Stimulated activated CD8-positive, alpha-beta memory T cell treated with anti-CD3 and anti-CD28 coated beads, Interleukin-12 subunit alpha, Interleukin-12 subunit beta, amount 100 ng/mL, for 1 hour (primary cell): ENCODE results near the gene SLAMF9.
A peak's percentile ranks its signal among the peaks of the same experiment; 100 is the strongest.

Source experiments
- DNase-seq: peaks from one replicate; pipeline ENCODE4 v3.0.0-alpha.2; 2020; ENCODE audit warnings: low read depth

SLAMF9 gene

DNA sequence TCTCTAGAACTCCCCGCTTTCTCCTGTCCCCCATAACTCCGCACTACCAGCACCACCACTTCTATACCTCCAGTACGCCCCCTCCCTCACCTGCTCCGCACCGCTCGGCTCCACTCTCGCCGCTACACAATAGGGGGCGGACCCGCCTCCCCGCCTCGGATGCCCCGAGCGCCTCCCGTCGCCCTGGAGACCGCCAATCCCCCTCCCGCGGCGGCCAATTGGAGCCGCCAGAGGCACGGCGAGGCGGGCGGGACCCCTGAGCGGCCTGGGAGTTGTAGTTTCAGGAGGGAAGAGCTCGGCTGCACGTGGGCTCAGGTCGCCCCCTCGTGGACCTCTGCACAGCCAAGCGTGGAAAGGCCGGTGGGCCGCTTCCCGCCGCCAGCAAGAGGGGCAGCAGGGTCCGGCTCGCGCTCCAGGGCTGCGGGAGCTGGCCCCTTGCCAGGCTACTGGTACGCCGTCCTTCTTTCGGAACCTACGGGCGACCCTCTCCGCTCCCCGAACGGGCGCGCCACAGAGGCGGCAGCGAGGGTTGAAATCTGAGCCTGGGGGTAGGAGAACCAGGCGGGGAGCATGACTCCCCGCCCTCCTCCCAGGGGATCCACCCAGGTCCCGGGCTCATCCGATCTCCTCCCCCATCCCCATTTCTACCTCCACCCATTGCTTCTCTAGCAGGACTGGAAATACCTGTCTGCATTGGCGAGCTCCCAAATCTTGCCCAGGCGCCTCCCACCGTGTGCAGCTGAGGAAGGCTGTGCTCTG lies 8.4 kb downstream of the SLAMF9 start, which contains the start of gene IGSF9:
Gene IGSF9, minus strand, starts transcription at position 131 of the 759 bp plus-strand sequence. CDS start 2,159 bp downstream, outside the sequence.
- peak; percentile 64 for DNase-seq

DNA sequence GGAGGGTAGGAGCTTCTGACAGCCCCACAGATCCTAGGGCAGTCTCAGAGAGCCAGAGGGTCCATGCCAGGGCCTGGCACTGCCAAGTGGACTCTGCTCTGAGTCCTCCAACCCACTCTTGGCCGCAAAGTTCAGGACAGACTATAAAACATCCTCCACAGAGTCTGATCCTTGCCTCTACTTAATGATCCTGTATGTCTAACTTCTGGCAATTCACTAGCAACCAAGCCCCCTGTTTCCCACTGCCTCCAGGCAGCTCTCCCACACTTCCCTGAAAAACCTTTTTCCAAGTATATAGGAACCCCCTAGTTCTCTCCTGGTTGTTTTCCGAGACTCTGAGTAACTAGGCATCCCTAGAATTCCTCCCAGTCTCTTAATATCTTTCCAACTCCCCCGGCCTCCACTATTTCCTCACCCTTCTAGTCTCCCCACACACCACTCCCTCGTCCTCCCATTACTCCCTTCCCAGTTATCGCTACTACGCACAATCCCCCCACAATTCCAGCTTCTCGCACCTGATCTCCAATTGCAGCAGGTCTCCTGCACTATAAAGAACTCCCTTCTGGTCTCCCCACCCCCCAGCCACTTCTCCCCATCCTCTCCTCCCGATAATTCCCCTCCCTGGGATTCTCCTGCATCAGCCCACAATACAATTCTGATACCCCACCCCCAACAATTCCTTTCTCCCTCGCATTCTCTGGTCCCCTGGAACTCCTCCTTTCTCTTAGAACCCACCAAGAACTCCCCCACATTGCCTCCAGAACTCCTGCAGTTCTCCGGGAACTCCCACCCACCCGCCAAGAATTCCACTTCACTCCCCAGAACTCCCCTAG lies 9.2 kb downstream of the SLAMF9 start:
- DNase-seq, result no peak

- DNase-seq, result no peak
Measured at GRCh38 chr1:159943908-159944622, 10.0 kb downstream of the SLAMF9 start.

DNA sequence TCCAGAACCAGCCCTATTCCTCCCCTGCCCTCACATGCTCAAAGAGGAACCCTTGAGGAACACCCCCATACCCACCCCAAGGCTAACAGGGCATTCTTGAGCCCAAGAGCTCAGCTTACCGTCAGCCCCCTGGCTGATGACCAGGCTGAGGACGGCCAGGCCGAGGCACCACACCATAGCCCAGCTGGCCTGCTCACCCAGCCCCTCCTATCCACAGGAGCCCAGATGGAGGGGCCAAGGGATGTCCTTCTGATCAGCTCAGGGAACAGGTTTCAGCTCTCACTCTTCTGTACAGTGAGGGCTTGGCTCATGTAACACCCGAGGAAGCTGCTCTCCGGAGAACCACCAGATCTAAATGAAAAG lies 10.8 kb downstream of the SLAMF9 start:
- no peak for DNase-seq

GRCh38 chr1:159942632-159943277 lies 11.3 kb downstream of the SLAMF9 start:
- no peak for DNase-seq

- no peak for DNase-seq
Measured at GRCh38 chr1:159941591-159942560, 12.2 kb downstream of the SLAMF9 start.

- DNase-seq, result no peak
Measured at GRCh38 chr1:159941141-159941540, 12.9 kb downstream of the SLAMF9 start.

DNA sequence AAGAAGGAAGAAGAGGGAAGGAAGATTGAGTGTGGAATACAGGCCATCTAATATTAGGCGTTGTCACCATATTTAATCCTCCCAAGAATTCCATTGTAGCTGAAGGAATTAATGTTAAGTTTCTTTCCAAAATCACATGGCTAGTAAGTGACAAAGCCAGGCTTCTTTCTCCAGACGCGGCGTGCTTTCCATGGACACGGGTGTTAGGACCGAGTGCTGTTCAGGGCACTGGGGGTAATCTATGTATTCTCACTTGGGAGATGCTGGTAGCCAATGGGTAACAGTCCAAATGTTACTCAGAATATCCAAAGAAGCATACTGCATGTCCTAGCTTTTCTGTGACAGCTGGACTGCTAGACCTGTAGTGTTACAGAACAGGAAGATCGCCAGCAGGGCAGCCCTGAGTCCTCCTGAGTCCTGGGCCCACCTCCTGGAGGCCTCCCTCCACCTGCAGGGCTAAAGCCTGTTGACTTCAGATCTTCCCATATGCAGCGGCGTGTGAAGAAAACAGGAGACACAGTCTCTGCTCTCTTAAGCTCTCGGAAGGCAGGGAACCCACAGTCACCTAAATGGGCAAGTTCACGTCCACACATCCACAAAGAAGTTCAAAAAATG lies 13.9 kb downstream of the SLAMF9 start:
- DNase-seq, result no peak

GRCh38 chr1:159939678-159940002 lies 14.4 kb downstream of the SLAMF9 start:
- no peak for DNase-seq

DNA sequence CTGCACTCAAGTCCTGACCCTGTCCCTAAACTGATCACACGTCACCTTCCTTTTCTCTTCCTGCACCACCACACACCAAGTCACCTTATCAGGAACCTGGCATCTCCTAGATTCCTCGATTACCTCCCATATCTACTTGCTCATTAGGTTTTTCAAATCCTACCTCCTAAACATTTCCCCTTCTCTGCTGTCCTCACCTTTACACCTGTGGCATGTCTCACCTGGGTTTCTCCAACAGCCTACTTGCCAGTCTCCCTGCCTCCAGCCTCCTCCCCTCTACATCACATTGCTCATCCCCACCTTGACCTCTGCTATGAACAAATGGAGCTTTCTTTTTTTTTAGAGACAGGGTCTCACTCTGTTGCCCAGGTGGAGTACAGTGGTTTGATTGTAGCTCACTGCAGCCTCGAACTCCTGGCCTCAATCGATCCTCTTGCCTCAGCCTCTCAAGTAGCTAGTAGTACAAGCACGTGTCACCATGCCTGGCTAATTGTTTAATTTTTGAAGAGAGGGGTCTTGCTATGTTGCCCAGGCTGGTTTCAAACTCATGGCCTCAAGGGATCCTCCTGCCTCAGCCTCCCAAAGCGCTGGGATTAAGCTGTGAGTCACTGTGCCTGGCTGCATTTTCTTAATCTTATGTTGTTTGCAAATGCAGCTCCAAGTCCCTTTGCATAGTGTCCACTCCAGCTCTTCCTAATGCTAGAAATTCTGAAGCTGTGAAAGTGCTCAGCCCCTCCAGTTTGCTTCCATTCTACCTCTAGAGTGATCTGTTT lies 14.9 kb downstream of the SLAMF9 start:
- DNase-seq, result no peak

DNA sequence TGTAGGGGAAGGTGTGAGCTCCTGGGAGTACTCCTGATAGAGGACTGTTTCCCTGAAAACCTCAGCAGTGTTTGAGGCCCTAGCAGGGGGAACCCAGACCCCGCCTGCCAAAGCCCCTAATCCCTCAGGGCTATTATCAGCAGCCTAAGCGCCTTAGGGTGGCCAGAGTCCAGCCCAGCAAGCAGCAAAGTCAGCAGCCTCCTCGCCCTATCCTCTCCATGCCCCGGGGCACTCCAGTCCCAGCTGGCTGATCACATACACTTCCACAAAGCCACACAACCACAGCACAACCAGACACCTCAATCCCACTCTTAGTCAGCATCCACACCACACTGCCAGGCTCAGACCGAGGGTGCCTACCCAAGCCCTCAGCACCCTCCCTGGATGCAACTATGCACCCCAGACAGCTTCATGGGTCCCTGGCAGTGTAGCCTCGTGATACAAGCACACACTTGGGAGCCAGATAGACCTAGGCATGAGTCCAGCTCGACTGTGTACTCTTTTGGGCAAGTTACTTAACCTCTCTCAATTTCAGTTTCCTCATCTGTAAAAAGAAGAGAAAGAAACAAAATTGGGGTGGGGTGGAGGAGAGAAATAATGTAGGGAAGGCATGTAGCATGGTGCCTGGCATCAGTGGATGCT lies 15.7 kb downstream of the SLAMF9 start:
- DNase-seq, result no peak

GRCh38 chr1:159937054-159937750 lies 16.8 kb downstream of the SLAMF9 start:
- no peak for DNase-seq

- DNase-seq, result peak; percentile 76
Measured at GRCh38 chr1:159936273-159936904, 17.6 kb downstream of the SLAMF9 start.

GRCh38 chr1:159935719-159936272 lies 18.2 kb downstream of the SLAMF9 start:
- DNase-seq, result no peak

DNA sequence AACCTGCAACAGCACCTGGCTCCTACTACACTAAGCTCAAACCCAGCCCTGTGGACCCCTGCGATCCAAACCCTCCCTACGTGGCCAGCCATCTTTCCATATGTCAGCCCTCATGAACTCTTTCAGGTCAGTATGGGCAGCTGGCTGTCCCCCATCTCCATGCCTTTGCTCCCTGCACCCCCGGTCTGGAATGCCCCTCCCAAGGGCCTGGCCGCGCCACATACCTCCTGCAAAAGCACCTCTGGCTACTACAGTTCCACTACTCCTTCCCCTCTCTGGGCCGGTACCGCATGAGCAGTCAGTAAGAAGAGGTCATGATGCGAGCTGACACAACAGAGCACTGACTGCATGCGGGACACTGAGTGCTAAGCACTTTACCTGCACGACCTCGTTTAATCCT lies 18.7 kb downstream of the SLAMF9 start:
- DNase-seq, result no peak

GRCh38 chr1:159934136-159935039 lies 19.6 kb downstream of the SLAMF9 start:
- DNase-seq, result no peak

DNA sequence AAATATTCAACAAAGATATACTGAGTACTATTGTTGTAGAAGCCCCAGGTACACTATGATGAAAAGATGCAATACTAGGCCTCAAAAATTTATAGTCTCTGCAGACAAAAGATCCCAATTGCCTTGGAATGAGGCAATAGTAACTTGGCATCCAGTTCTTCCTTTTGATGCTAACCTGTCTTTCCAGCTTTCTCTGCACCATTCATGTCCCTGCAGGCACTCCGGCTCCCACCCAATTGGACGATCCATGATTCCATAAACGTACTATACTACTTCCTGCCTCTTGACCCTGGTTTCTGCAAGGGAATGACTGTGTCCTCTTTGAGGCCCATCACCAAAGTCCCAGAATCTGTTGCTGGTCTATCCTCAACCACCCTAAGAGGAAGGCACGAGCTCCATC lies 20.7 kb downstream of the SLAMF9 start:
- no peak for DNase-seq
